K562 (cell line): ENCODE measurements around the gene WDFY2. TPM values are rescaled to one million over a fixed set of nuclear protein-coding genes. Genes with fewer than 3 reads are reported as not detected.

Experiments used
- ATAC-seq: fragments of 200-7000 bp; cut with Tn5 transposase; 3 replicates; pipeline ENCODE4 v1.9.1; 2020; ENCODE audit warnings: moderate library complexity
- BruUV-seq: library from RNA; stranded (reverse); fragments of 400-500 nt; replicated peaks from 2 replicates; lab custom pipeline; 2021; lab: Mats Ljungman, UMichigan
- CTCF ChIA-PET: fragments of 300-600 bp; formaldehyde crosslinking; extraction: SDS; loops from one replicate; lab custom pipeline; 2021; ENCODE audit warnings: low intra/inter-chr PET ratio; lab: Yijun Ruan, JAX
- POLR2A ChIA-PET: fragments of 300-600, 350-650 bp; sonication (Branson Sonifier 250); formaldehyde crosslinking; extraction: SDS; loops from one replicate; lab custom pipeline; 2021; ENCODE audit warnings: antibody characterized with exemption, inconsistent platforms; lab: Yijun Ruan, JAX
- DNase-seq, 4 experiments: peaks; one replicate each; pipeline versions ENCODE4 v3.0.0 to v3.0.0-alpha.2; 2011 to 2018; ENCODE audit warnings: low spot score in 3 of 4, mixed read lengths in 3 of 4; ENCODE audit errors: extremely low read depth in 1 of 4
- FAIRE-seq: peaks from 2 replicates; lab custom pipeline; 2011; peaks lifted over from hg19 to GRCh38; lab: Jason Lieb, UNC
- H2AFZ ChIP-seq: 2 replicates; pipeline ENCODE4 v1.6.0; 2011; ENCODE audit warnings: low read depth, low read length, control low read depth, inconsistent platforms
- H3K27ac ChIP-seq: fragments of 200-600 bp; 3 replicates; pipeline ENCODE4 v1.8.0; 2011; ENCODE audit warnings: low read depth, mild to moderate bottlenecking, control low read depth, inconsistent platforms, low read length, moderate library complexity, mixed read lengths; ENCODE audit errors: extremely low read depth
- H3K27me3 ChIP-seq, 2 experiments: fragments of 300-600 bp in 1 of 2; 2 replicates in 1 of 2; 3 replicates in 1 of 2; pipeline versions ENCODE4 v1.6.0 to v1.8.0; 2011; ENCODE audit warnings: inconsistent platforms in 2 of 2, low read length in 2 of 2, mild to moderate bottlenecking in 1 of 2, mixed read lengths in 1 of 2, moderate library complexity in 1 of 2; ENCODE audit not compliant: control insufficient read depth in 2 of 2, insufficient read depth in 2 of 2
- H3K36me3 ChIP-seq: fragments of 300-600 bp; 3 replicates; pipeline ENCODE4 v1.8.0; 2011; ENCODE audit warnings: mild to moderate bottlenecking, low read length, inconsistent platforms; ENCODE audit not compliant: control insufficient read depth, insufficient read depth
- H3K4me1 ChIP-seq, 2 experiments: fragments of 200-600 bp in 1 of 2; replicated peaks in 1 of 2; 2 replicates in 1 of 2; 3 replicates in 1 of 2; pipeline versions ENCODE4 v1.5.1 to v1.8.0; 2011; ENCODE audit warnings: inconsistent platforms in 2 of 2, low read length in 2 of 2, mild to moderate bottlenecking in 1 of 2, mixed read lengths in 1 of 2, moderate library complexity in 1 of 2; ENCODE audit not compliant: control insufficient read depth in 2 of 2, insufficient read depth in 2 of 2
- H3K4me2 ChIP-seq: 2 replicates; pipeline ENCODE4 v1.6.1; 2011; ENCODE audit warnings: low read length, control low read depth, inconsistent platforms, mixed read lengths; ENCODE audit not compliant: insufficient read depth
- H3K4me3 ChIP-seq: fragments of 200-600 bp; sonication (generic), shearing (Covaris generic); 2 replicates; pipeline ENCODE4 v1.5.1; 2016; ENCODE audit warnings: control low read depth, inconsistent platforms
- H3K79me2 ChIP-seq: fragments of 200-600 bp; 3 replicates; pipeline ENCODE4 v1.8.0; 2011; ENCODE audit warnings: low read length, inconsistent platforms; ENCODE audit not compliant: control insufficient read depth, insufficient read depth
- H3K9ac ChIP-seq, 2 experiments: 2 replicates each; pipeline versions ENCODE4 v1.6.0 to v1.6.1; 2011; ENCODE audit warnings: low read depth in 2 of 2, low read length in 2 of 2, control low read depth in 1 of 2, inconsistent platforms in 1 of 2, mild to moderate bottlenecking in 1 of 2, mixed read lengths in 1 of 2; ENCODE audit not compliant: insufficient read depth in 1 of 2
- H3K9me1 ChIP-seq: one replicate; pipeline ENCODE4 v1.6.0; 2011; ENCODE audit warnings: inconsistent platforms, mild to moderate bottlenecking, low read length, moderate library complexity; ENCODE audit not compliant: control insufficient read depth, insufficient read depth
- H3K9me3 ChIP-seq: replicated peaks from 2 replicates; pipeline ENCODE4 v1.5.1; 2011; ENCODE audit warnings: low read depth, low read length, inconsistent platforms; ENCODE audit not compliant: control insufficient read depth, insufficient read depth
- H4K20me1 ChIP-seq: replicated peaks from 2 replicates; pipeline ENCODE4 v1.6.1; 2011; ENCODE audit warnings: low read length, inconsistent platforms, mixed read lengths; ENCODE audit not compliant: control insufficient read depth, insufficient read depth
- CHCHD3 ChIP-seq: fragments of 250-450 bp; sonication (Bioruptor Pico); IDR thresholded peaks from 2 replicates; pipeline ENCODE4 v2.1.2; 2022; ENCODE audit warnings: mild to moderate bottlenecking
- MCM5 ChIP-seq: fragments of 450-650 bp; IDR thresholded peaks from 2 replicates; pipeline ENCODE4 v1.6.1; 2016; ENCODE audit warnings: low read depth
- NUFIP1 ChIP-seq: fragments of 450-650 bp; IDR thresholded peaks from 2 replicates; pipeline ENCODE4 v1.6.1; 2018; ENCODE audit not compliant: partially characterized antibody
- ZNF3 ChIP-seq: fragments of 250-450 bp; sonication (Bioruptor Pico); IDR thresholded peaks from 2 replicates; pipeline ENCODE4 v1.5.0; 2021; ENCODE audit warnings: mild to moderate bottlenecking, moderate library complexity
- WGBS: fragments of 100-300 bp; shearing (Covaris generic); methylation state at CpG from one replicate; pipeline ENCODE4 v1.1.6; 2016; ENCODE audit warnings: low coverage, mixed read lengths; ENCODE audit not compliant: insufficient coverage; ENCODE audit errors: missing lambda C conversion rate; 5-methylcytosine and 5-hydroxymethylcytosine counted together
- in situ Hi-C: fragments of 300-500 bp; cut with MboI; formaldehyde crosslinking; loops from 4 replicates; pipeline ENCODE4 v1.15.0; 2018; ENCODE audit warnings: inconsistent platforms, mixed read lengths
- intact Hi-C: fragments of 100-400 bp; cut with micrococcal nuclease; formaldehyde crosslinking; loops from 2 replicates; pipeline ENCODE4 v1.14.2; 2022
- polyA plus RNA-seq, 8 experiments: library from polyadenylated mRNA; depleted of rRNA in 4 of 8; stranded (reverse) in 5 of 8; unstranded in 3 of 8; fragments of >200 nt; fragmentation: Nextera tagmentation in 2 of 8; fragmentation: Illumina TruSeq in 1 of 8; extraction: Ambion mirVana in 2 of 8; extraction: Trizol in 1 of 8; gene quantifications; 2 replicates each; pipeline versions ENCODE4 v1.2.1 to v1.2.3, GENCODE V29; 2011 to 2014; ENCODE audit warnings: inconsistent platforms in 1 of 8, missing spikeins in 1 of 8
- total RNA-seq, 7 experiments: library from RNA; depleted of rRNA in 6 of 7; stranded (reverse); fragments of >200 nt in 6 of 7; fragmentation: Illumina TruSeq in 2 of 7; extraction: Trizol in 2 of 7; gene quantifications; 2 replicates each; pipeline versions ENCODE4 v1.2.1 to v1.2.3, GENCODE V29; 2011 to 2021; ENCODE audit warnings: low replicate concordance in 1 of 7

WDFY2 gene
- total and polyA plus RNA-seq, 9 of the 15 experiments (the other 6 are each of a cell fraction or from before 2014, with no cell fraction given), result 0.66 to 6.4 (median 4.4) TPM

DNA sequence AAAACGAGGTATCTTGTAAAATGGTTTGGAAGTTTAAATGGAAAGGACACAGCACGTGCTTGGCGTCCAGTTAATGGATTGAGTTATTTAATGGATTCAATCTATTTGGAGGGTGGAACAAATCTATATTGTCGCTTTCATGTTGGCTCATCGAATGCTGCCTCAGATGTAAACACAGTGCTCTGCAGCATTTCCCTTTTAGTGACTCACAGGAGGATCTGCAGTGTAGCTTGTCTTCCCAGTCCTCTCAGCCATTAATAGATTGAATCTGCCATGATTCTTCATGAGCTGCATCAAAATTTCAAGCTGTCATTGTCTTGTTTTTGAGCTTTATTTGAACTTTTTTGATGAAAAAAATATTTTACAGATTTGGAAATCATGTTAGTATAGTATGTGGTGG, 175.0 kb downstream of the WDFY2 start:
- Histone ChIP-seq H3K4me1 (no peaks in the 10 kb centered on the region), H2AFZ (no peak overlapping the region), H3K9ac (no peak overlapping the region), H4K20me1 (no peaks in the 10 kb centered on the region), H3K4me2 (no peak overlapping the region), H3K79me2 (no peaks in the 10 kb centered on the region), H3K9me3 (no peaks in the 10 kb centered on the region), H3K36me3 (peaks cover 14% of the 10 kb centered on the region; the same call in 2 of the 3 replicates), H3K4me3 (no peak overlapping the region), H3K9me1 (no peaks in the 10 kb centered on the region), H3K27me3 (no peaks in the 10 kb centered on the region), H3K27ac (no peak overlapping the region)
- in situ Hi-C loops, result no loop called here
- FAIRE-seq, result no peak
- ATAC-seq, result no peak
- CTCF ChIA-PET, result no interaction called here
- BruUV-seq, result no TSS peak
- POLR2A ChIA-PET, result interaction anchor here (1.3 kb wide), 1 partner anchor 9 kb away, joined by 4 read pairs; no protein-coding TSS in a partner anchor
- TF ChIP-seq CHCHD3 (no peak), NUFIP1 (no peak), ZNF3 (CRISPR knock-in tag) (no peak)
- intact Hi-C loops, result loop anchor here (10.0 kb wide), 1 partner anchor 174 kb away; the partner anchor contains the start of gene WDFY2
- WGBS, result 89% methylated on average over 5 of the region's 5 CpGs
- DNase-seq, result no peak

DNA sequence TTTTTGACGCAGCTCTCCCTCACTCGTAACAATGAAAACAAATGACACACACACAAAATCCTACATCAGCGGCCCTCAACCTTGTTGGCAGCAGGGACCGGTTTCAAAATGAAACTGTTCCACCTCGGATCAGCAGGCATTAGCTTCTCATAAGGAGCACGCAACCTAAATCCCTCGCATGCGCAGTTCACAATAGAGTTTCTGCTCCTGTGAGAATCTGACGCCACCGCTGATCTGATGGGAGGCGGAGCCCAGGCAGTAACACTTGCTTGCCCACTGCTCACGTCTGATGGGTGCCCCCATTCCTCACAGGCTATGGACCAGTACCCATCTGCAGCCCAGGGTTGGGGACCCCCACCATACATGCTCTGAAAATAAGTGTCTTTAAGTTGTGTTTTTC, 176.3 kb downstream of the WDFY2 start:
- 87% methylated on average over 11 of the region's 12 CpGs for WGBS
- H3K4me1 ChIP-seq, result no peaks in the 10 kb centered on the region
- CTCF ChIA-PET, result no interaction called here
- no peaks in the 10 kb centered on the region for H3K79me2 ChIP-seq
- H3K4me3 ChIP-seq, result no peak overlapping the region
- no peaks in the 10 kb centered on the region for H3K27me3 ChIP-seq
- no peaks in the 10 kb centered on the region for H3K9me3 ChIP-seq
- intact Hi-C loops, result no loop called here
- no peak for TF ChIP-seq MCM5
- TF ChIP-seq, all 486 proteins: peak for 0
- POLR2A ChIA-PET, result no interaction called here
- no peak overlapping the region for H3K4me2 ChIP-seq
- H3K9me1 ChIP-seq, result no peaks in the 10 kb centered on the region
- H3K27ac ChIP-seq, result no peak overlapping the region
- H3K9ac ChIP-seq, result no peak overlapping the region
- DNase-seq (no peak), ATAC-seq (no peak), FAIRE-seq (no peak)
- no peaks in the 10 kb centered on the region for H4K20me1 ChIP-seq
- in situ Hi-C loops, result no loop called here
- peaks cover 9% of the 10 kb centered on the region; the same call in 2 of the 3 replicates for H3K36me3 ChIP-seq
- no peak overlapping the region for H2AFZ ChIP-seq
- BruUV-seq, result no TSS peak
